Astrocyte of the hippocampus (primary cell): ENCODE results near the gene PUS7L.
"Not testable (repeated sequence)": the region's sequence is repeated elsewhere in the genome, so short reads cannot be mapped to it uniquely, and the experiment has no call there.

ENCODE experiments used
- DNase-seq: peaks from one replicate; pipeline ENCODE4 v3.0.0; 2011; ENCODE audit warnings: low read depth, low spot score

Gene PUS7L

DNA sequence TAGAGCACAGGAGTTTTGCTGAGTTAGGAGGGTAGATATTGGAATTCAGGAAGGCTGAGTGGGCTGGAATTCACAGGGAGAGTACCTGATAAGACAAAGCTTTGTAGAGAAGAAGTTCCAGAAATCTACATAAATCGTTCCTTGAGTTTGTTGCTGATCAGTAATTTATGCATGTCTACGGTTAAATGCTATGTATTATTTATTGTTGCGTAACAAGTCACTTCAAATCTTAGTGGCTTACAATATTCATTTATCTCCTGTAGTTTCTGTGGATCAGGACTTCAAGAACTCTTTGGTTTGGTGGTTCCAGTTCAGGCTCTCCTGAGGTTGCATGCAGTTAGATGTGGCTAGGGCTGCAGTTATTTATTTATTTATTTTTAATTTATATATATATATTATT is 7.8 kb downstream of the PUS7L start:
- no peak for DNase-seq

DNA sequence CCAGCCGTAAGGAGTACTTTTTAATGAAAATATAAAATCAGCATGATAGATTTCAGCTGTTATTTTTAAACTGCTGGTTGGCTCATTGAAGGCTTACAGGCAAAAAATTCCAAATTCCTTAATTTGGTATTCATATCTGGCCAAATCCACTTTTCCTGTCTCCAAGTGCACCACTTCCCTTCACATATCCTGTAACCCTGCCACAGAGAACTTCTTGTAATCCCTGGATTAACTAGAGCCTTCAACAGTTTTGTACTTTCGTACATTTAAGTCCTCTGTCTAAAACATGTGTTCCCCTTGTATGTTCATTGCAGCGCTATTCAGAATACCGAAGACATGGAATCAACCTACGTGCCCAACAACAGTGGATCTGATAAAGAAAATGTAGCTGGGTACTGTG is 9.6 kb downstream of the PUS7L start:
- DNase-seq: no peak

DNA sequence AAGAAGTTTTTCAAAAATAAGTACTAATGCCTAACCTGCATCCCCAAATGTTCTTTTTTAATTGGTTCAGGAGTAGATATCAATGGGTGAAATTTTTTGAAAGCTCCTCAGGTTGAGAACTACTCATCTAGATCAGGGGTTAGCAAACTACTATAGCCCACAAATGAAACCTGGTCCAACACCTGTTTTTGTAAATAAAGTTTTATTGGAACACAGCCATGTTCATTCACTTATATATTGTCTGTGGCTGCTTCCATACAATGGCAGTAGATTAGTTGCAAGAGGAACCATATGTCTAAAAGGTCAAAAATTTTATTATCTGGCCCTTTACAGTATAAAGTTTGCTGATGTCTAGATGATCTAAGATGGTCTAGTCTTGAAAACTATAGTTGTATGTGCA is 13.8 kb downstream of the PUS7L start:
- DNase-seq: no peak

DNA sequence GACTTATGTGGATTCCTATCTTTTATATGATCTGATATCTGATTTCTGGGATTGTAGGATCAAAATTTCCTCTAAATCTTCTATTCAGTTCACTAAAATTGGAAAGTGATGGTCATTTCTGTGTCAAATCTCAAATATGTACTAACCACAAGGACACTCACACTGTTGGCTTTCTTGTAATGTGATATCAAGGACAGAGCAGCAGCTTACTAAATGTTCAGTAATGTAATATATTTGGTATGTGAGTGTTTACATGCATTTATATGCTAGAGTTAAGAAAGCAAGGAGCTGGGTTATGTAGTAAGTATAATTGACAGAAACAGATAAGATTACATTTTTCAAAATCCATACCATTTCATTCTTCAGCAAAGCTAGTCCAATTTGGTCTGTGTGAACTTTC is 16.5 kb downstream of the PUS7L start:
- peak; percentile 65 for DNase-seq

DNA sequence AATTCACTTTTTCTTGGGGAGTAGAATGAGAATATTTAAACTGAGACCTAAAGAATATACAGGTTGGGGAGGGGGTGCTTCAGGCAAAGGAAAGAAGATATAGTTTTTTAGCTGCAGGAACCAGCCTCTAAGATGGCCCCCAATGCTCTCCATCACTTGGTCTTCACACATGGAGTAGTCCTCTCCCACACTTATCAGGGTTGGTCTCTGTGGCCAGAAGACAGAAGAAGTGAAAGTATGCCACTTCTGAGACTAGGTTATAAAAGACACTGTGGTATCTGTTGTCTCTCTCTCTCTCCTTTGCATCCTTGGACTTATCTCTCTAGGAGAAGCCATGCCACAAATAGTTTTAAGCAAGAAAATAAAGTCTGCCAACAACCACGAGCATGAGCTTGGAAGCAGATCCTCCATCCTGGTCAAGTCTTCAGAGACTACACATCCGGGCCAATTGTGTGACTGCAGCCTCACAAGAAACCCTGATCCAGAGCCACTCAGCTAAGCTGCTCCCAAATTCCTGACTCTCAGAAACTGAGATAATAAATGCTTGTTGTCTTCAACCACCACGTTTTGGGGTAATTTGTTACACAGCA is 18.0 kb downstream of the PUS7L start:
- DNase-seq: peak; percentile 20

DNA sequence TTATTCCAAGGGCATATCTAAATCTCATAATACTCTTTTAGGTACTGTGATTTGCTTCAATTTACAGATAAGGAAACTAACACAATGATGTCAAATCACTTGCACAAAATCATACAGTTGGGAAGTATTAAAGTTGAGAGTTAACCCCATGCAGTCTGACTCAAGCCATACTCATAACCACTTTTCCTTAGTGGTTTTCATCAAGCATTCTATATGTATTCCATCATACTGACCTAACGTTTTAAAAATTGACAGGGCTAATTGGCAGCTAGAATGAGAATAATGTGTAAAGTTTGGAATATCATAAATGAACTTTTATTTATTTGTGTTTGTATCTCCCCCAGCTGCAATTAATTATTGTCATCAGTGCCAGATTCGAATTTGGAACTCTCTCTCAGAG is 20.9 kb downstream of the PUS7L start:
- peak; percentile 23 for DNase-seq

DNA sequence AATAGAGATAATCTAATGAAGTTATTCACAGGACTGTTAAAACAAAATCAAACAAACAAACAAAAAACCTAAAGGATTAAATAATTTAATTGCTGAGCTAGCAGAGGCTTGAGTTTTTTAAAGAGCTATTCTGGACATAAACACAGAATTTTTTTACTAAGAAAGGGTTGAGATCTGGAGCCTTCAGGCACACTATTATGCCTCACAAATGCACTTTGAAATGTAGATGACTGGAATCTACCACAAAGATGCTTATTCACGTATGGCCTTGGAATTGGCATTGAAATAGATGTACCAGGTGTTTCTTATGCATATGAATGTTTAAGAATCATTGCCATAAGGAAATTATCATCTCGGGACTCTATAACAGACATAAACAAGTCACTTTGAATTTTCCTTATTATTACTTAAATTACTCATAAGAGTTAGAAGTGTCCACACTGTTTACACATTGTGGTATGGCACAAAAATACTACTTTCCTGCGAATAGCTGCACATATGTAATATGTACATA is 21.6 kb downstream of the PUS7L start:
- no peak for DNase-seq

GRCh38 chr12:43733687-43734086 is 24.9 kb downstream of the PUS7L start:
- no peak for DNase-seq

- DNase-seq: no peak
Measured at GRCh38 chr12:43730283-43730682, 28.3 kb downstream of the PUS7L start.

DNA sequence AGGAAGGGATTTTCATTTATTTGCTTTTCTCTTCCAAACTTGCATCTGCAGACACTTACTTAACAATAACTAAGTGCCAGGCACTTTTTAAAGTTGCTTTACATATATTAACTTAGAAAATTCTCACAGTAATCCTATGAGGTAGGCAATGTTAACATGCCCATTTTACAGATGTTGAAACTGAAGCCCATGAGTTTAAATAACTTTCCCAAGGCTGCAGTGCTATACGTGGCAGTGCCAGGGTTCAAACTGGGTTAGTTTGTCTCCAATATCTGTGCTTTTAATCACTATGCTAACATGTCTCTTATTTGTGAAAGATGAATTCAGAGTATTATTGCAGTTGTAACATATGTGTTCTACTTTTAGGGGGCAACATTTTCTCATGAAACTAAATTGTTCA is 29.9 kb downstream of the PUS7L start:
- DNase-seq: no peak

GRCh38 chr12:43728117-43728516 is 30.5 kb downstream of the PUS7L start:
- no peak for DNase-seq

DNA sequence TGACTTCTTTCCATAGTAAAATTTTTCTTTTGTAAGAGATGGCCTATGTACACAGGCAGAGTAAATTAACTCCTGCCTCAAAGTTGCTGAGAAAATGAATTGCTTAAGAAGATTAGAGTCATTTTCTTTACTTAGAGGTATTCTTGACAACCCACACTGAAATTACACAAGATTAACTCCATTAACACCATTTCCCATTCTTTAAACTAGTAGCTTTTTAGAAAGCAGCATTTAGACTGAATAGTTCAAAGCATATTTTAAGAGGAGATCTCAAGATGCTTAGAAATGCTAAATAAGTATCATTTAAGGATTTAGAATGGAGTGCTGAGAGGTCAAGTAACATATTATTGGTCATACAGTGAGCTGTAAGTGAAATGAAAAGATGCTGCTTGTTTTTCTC is 35.5 kb downstream of the PUS7L start:
- DNase-seq: no peak

DNA sequence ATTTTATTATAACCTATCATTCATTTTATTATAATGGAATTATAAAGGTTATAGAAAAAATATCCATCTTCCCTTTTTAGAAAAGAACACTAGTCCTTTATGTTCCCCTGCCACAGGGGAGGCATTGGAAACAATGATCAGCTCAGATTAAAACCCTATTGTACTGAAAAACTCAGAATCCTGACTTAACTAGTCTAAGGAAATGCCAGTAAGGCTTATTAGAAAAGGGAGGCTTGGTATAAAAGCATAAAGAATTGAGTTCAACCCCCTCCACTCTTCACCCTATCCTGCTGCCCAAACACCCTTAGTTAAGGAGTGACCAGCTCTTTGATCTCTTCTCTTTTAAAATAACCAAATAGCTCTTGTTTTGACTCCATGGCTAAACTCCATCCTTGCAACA is 36.0 kb downstream of the PUS7L start:
- DNase-seq: no peak

DNA sequence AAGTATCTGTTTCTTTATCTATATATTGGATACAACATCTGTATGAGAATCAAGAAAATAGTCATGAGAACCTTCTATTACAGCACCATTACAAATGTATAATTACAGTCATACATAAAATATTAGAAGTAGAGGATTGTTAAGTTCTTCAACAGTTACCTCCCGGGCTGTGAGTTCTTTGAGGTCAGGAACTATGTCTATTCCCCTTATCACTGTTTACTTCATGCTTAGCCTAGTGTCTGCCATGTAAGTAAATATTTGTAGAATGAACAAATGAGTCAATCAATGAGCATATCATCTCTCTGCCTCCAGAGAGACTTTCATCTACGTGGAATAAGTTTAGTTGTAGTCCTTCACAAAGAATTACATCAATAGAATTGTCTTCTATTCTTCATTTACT is 47.2 kb downstream of the PUS7L start:
- DNase-seq: no peak

GRCh38 chr12:43703772-43704171 is 54.8 kb downstream of the PUS7L start:
- not testable (repeated sequence) for DNase-seq

DNA sequence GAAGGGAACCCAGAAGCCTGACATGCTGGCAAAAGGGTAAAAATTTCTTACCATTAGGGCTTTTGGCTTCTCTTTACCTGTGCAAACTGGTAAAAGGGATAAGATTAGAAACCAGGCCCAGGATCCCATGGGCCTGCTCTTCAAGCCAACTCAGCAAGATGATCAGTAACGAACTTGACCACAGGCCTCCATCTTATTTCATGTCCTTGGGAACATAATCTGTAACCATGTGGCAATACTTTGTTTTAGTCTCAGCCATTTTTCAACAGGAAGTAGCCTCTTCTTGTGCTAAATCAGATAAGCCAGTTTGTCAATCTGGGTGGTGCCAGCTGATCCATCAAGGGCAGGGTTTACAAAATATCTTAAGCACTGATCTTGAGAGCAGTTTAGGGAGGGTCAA is 57.4 kb downstream of the PUS7L start:
- DNase-seq: not testable (repeated sequence)

GRCh38 chr12:43696154-43696553 is 62.4 kb downstream of the PUS7L start:
- DNase-seq: no peak

DNA sequence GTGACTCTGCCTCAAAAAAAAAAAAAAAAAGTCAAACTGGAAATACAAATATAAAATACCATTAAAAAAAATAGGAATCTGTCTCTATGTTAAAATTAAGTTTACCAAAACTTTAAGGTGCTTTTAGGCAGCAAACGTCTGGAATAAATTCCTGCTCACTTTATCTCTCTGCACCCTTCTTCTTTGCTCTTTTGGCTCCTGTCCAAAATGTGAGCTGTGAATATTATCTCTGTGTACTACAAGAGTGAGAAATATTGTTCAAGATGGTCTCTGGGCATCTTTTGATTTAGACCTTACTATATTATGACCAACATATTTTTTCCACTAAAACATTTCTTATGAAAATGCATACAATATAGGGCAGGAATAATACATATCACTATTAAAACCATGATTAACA is 63.7 kb downstream of the PUS7L start:
- no peak for DNase-seq

DNA sequence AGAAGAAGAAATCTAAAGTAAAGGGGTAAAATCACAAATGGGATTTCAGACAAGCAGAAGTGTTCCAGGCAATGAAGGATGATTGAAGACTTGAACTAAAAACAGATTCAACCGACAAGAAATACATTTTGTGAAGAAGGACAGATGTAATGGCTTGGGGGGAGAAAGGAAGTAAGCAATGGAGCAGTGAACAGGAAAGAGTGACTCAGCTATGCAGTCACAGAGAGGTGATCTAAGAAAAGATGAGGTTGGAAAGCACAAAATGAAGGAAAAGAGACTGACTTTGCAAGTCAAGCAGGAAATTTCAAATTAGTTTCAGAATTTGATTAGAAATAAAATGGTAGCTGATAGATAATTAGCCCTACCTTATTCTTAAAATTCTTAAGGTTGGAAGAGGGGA is 66.5 kb downstream of the PUS7L start:
- peak; percentile 13 for DNase-seq

DNA sequence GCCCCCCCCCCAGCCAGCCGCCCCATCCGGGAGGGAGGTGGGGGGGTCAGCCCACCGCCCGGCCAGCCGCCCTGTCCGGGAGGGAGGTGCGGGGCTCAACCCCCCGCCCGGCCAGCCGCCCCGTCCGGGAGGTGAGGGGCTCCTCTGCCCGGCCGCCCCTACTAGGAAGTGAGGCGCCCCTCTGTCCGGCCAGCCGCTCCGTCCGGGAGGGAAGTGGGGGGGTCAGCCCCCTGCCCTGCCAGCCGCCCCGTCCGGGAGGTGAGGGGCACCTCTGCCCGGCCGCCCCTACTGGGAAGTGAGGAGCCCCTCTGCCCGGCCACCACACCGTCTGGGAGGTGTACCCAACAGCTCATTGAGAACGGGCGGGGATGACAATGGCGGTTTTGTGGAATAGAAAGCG is 73.1 kb downstream of the PUS7L start:
- DNase-seq: not testable (repeated sequence)

GRCh38 chr12:43676183-43676813 is 82.3 kb downstream of the PUS7L start:
- DNase-seq: peak; percentile 3

DNA sequence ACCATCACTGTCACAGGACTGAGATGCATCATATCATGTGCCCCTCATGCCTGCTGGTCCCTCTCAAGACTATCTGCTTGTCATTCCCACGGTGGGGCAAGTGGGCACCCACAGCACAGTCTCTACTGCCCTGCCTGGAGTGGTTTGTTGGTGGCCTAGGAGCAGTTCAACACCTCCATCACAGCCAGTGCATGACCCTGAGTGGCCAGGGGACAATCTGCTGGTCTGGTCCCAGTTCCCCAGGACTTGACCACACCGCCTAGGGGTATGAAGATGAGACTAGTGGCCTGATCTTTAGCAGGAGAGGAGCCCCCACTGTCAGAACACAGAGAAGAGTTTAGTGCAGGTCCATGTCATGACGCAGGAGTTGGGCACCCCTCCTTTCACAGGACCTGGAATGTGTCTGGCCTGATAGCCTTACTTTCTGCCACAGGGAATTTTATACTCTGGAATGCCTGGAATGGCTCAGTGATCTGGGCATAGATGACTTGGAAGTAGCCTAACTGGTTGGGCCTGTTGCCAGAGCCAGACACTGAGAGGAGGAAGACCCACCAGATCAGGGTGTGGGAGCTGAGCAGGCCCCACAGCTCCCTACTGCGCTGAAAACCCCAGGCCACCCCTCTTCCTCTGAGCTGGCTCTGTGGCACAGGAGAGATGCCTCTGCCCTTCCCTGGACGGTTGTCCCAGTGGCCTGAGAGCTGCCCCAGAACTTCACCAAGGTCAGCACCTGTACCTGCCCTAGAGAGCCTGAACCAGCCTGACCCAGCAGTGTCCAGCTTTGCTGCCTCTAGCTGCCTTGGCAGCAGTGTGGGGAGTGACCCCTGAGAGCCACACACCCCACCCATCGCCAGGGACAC is 83.3 kb downstream of the PUS7L start:
- peak; percentile 14 for DNase-seq

GRCh38 chr12:43669373-43669772 is 89.2 kb downstream of the PUS7L start:
- no peak for DNase-seq
